Erythroblast (primary cell): ENCODE data around the gene TMEM184C.

Experiments used
- GATA1 ChIP-seq: IDR thresholded peaks from 2 replicates; pipeline ENCODE4 v1.6.1; 2011; ENCODE audit warnings: low read depth, mild to moderate bottlenecking, control low read depth, low read length, moderate library complexity
- POLR2A ChIP-seq: IDR thresholded peaks from 2 replicates; pipeline ENCODE4 v1.6.1; 2011; ENCODE audit warnings: mild to moderate bottlenecking, low read length

GRCh38 chr4:147674073-147674472 lies 56.9 kb downstream of the TMEM184C start:
- TF ChIP-seq POLR2A, result no peak
- TF ChIP-seq GATA1, result no peak
